GM12878 (cell line): ENCODE data around the gene ICA1. TPM values are rescaled to one million over a fixed set of nuclear protein-coding genes. Genes with fewer than 3 reads are reported as not detected.

ENCODE experiments used
- ATAC-seq: fragments of 200-7000 bp; cut with Tn5 transposase; 3 replicates; pipeline ENCODE4 v1.9.1; 2020; ENCODE audit warnings: mild to moderate bottlenecking, moderate library complexity
- BruUV-seq: library from RNA; stranded (reverse); fragments of 400-500 nt; replicated peaks from 2 replicates; lab custom pipeline; 2021; lab: Mats Ljungman, UMichigan
- CTCF ChIA-PET: fragments of 300-600 bp; sonication (Branson Sonifier 250); formaldehyde crosslinking; extraction: SDS; loops from one replicate; lab custom pipeline; 2021; ENCODE audit warnings: inconsistent platforms; lab: Yijun Ruan, JAX
- POLR2A ChIA-PET: fragments of 350-600 bp; formaldehyde crosslinking; extraction: SDS; loops from one replicate; lab custom pipeline; 2021; ENCODE audit warnings: inconsistent platforms; lab: Charles Lee
- RAD21 ChIA-PET: fragments of 300-600 bp; sonication (Branson Sonifier 250); formaldehyde crosslinking; loops from one replicate; lab custom pipeline; 2023; ENCODE audit warnings: antibody characterized with exemption; ENCODE audit not compliant: unreplicated experiment; lab: Charles Lee
- SMC1A ChIA-PET: fragments of 300-600 bp; sonication (Branson Sonifier 250); formaldehyde crosslinking; loops from one replicate; lab custom pipeline; 2023; ENCODE audit not compliant: unreplicated experiment, uncharacterized antibody; lab: Charles Lee
- DNase-seq: peaks from one replicate; pipeline ENCODE4 v3.0.0-alpha.2; 2011; ENCODE audit warnings: low read depth, low spot score
- FAIRE-seq: peaks from 3 replicates; lab custom pipeline; 2011; peaks lifted over from hg19 to GRCh38; lab: Jason Lieb, UNC
- H2AFZ ChIP-seq: 2 replicates; pipeline ENCODE4 v1.6.0; 2011; ENCODE audit warnings: low read depth, low read length, control low read depth; ENCODE audit not compliant: control insufficient read depth
- H3K27ac ChIP-seq: 2 replicates; pipeline ENCODE4 v1.5.1; 2011; ENCODE audit warnings: control low read depth; ENCODE audit not compliant: control insufficient read depth, insufficient read depth
- H3K27me3 ChIP-seq, 2 experiments: replicated peaks in 1 of 2; 2 replicates each; pipeline versions ENCODE4 v1.6.0 to v1.6.1; 2011; ENCODE audit warnings: low read length in 1 of 2; ENCODE audit not compliant: control insufficient read depth in 2 of 2, insufficient read depth in 2 of 2
- H3K36me3 ChIP-seq, 2 experiments: 2 replicates each; pipeline ENCODE4 v1.5.1; 2011; ENCODE audit warnings: low read length in 1 of 2; ENCODE audit not compliant: control insufficient read depth in 2 of 2, insufficient read depth in 2 of 2
- H3K4me1 ChIP-seq: 2 replicates; pipeline ENCODE4 v1.6.1; 2011; ENCODE audit warnings: mild to moderate bottlenecking, low read length, moderate library complexity, mixed read lengths; ENCODE audit not compliant: control insufficient read depth, insufficient read depth
- H3K4me2 ChIP-seq: 2 replicates; pipeline ENCODE4 v1.6.0; 2011; ENCODE audit warnings: control low read depth; ENCODE audit not compliant: control insufficient read depth, insufficient read depth
- H3K4me3 ChIP-seq: fragments of 200-600 bp; sonication (generic); 2 replicates; pipeline ENCODE4 v1.5.1; 2016
- H3K79me2 ChIP-seq: 2 replicates; pipeline ENCODE4 v1.6.0; 2011; ENCODE audit warnings: low read length; ENCODE audit not compliant: control insufficient read depth, insufficient read depth
- H3K9ac ChIP-seq: 2 replicates; pipeline ENCODE4 v1.8.0; 2011; ENCODE audit warnings: low read length, control low read depth, mixed read lengths; ENCODE audit not compliant: control insufficient read depth, insufficient read depth
- H3K9me3 ChIP-seq: replicated peaks from 3 replicates; pipeline ENCODE4 v1.5.1; 2011; ENCODE audit warnings: mild to moderate bottlenecking, low read length; ENCODE audit not compliant: control insufficient read depth, insufficient read depth
- H4K20me1 ChIP-seq: 2 replicates; pipeline ENCODE4 v1.6.0; 2011; ENCODE audit not compliant: control insufficient read depth, insufficient read depth
- E4F1 ChIP-seq: fragments of 450-650 bp; IDR thresholded peaks from 2 replicates; pipeline ENCODE4 v1.6.1; 2018; ENCODE audit warnings: borderline replicate concordance, mild to moderate bottlenecking; ENCODE audit not compliant: partially characterized antibody
- NFIC ChIP-seq: IDR thresholded peaks from 2 replicates; pipeline ENCODE4 v1.6.1; 2012; ENCODE audit warnings: low read depth, mild to moderate bottlenecking, inconsistent platforms, low read length, moderate library complexity
- PRDM15 ChIP-seq: fragments of 450-650 bp; formaldehyde crosslinking; IDR thresholded peaks from 2 replicates; pipeline ENCODE4 v1.4.0; 2020; ENCODE audit warnings: mild to moderate bottlenecking, moderate library complexity
- WGBS: methylation state at CpG from one replicate; pipeline ENCODE4 v1.1.6; 2016; ENCODE audit warnings: low lambda C conversion rate; ENCODE audit not compliant: insufficient replicate concordance, insufficient coverage; ENCODE audit errors: missing lambda C conversion rate; 5-methylcytosine and 5-hydroxymethylcytosine counted together
- in situ Hi-C: fragments of 300-500 bp; cut with MboI; formaldehyde crosslinking; loops from 9 replicates; pipeline ENCODE4 v1.14.3; 2018; ENCODE audit warnings: mixed read lengths
- intact Hi-C: fragments of 100-400 bp; cut with micrococcal nuclease; formaldehyde crosslinking; loops from one replicate; pipeline ENCODE4 v1.14.2; 2022; ENCODE audit not compliant: unreplicated experiment
- polyA plus RNA-seq, 11 experiments: library from polyadenylated mRNA; depleted of rRNA in 4 of 11; unstranded in 6 of 11; stranded (reverse) in 5 of 11; fragments of >200 nt; fragmentation: Nextera tagmentation in 4 of 11; fragmentation: Illumina TruSeq in 1 of 11; extraction: Ambion mirVana in 4 of 11; extraction: Trizol in 1 of 11; gene quantifications; 1 replicate in 1 of 11; 2 replicates in 10 of 11; pipeline versions ENCODE4 v1.2.1 to v1.2.3, GENCODE V29; 2011 to 2016; ENCODE audit warnings: inconsistent platforms in 2 of 11, missing spikeins in 2 of 11, low read depth in 1 of 11
- total RNA-seq, 4 experiments: library from RNA; depleted of rRNA in 3 of 4; stranded (reverse); fragments of >200 nt in 3 of 4; fragmentation: Illumina TruSeq in 1 of 4; extraction: Trizol in 1 of 4; gene quantifications; 2 replicates each; pipeline versions ENCODE4 v1.2.1 to v1.2.3, GENCODE V29; 2013 to 2021
- TF ChIP-seq, protein P1 (sequence below): IDR thresholded peaks from 2 replicates; pipeline ENCODE4 v1.6.1; 2011; ENCODE audit warnings: low read depth, mild to moderate bottlenecking, low read length, moderate library complexity, borderline replicate concordance; ENCODE audit errors: extremely low read depth

Gene ICA1
- total and polyA plus RNA-seq, 10 of the 15 experiments (the other 5 are each of a cell fraction or from before 2014, with no cell fraction given): 1.3 to 35.1 (median 3.3) TPM

DNA sequence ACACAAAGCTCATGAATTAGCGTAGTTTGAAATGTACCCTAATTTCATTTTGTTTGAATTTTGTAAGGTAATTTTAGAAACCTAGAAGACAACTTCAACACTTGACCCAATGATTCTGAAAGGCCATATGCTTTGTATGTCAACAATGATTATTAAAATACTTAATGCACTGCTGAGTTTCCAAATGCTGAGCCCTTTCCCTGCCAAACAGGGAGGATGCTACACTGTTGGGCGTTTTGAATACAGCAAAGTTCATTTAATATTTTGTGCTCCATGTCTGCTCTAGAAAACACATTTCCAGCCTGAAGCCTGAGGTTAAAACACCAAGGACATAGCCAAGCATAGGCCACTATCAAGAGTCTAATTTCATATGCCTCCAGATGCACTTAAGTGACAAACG is 99.8 kb downstream of the ICA1 start:
- Histone ChIP-seq H2AFZ (no peak overlapping the region), H4K20me1 (no peaks in the 10 kb centered on the region), H3K9me3 (no peaks in the 10 kb centered on the region), H3K27me3 (no peaks in the 10 kb centered on the region), H3K4me2 (no peak overlapping the region), H3K4me3 (no peak overlapping the region), H3K4me1 (no peaks in the 10 kb centered on the region), H3K9ac (no peak overlapping the region), H3K36me3 (no peaks in the 10 kb centered on the region), H3K27ac (no peak overlapping the region), H3K79me2 (no peaks in the 10 kb centered on the region)
- in situ Hi-C loops (no loop called here), intact Hi-C loops (no loop called here)
- TF ChIP-seq, protein P1, sequence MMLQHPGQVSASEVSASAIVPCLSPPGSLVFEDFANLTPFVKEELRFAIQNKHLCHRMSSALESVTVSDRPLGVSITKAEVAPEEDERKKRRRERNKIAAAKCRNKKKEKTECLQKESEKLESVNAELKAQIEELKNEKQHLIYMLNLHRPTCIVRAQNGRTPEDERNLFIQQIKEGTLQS: no peak
- TF ChIP-seq NFIC: no peak
- TF ChIP-seq PRDM15: no peak
- TF ChIP-seq E4F1: no peak
- ATAC-seq (no peak), FAIRE-seq (no peak), DNase-seq (no peak)
- POLR2A ChIA-PET: no interaction called here
- CTCF ChIA-PET: interaction anchor here (1.0 to 1.9 kb wide), 3 partner anchors 9 to 27 kb away, joined by 4 to 5 read pairs (median 4); no protein-coding TSS in a partner anchor
- SMC1A ChIA-PET: interaction anchor here (0.8 to 2.5 kb wide), 9 partner anchors 9 to 88 kb away, joined by 3 to 11 read pairs (median 3); no protein-coding TSS in a partner anchor
- RAD21 ChIA-PET: interaction anchor here (0.6 kb wide), 1 partner anchor 243 kb away, joined by 3 read pairs; no protein-coding TSS in a partner anchor
- no TSS peak for BruUV-seq
- 61% methylated on average over 3 of the region's 3 CpGs for WGBS
